Hepatocyte (in vitro differentiated cells): Measurements from ENCODE around the gene ESRP2. TPM values are rescaled to one million over a fixed set of nuclear protein-coding genes. Genes with fewer than 3 reads are reported as not detected.

Source experiments
- DNase-seq: peaks from one replicate; pipeline ENCODE4 v3.0.0-alpha.2; 2016; ENCODE audit warnings: low spot score
- H2AFZ ChIP-seq: fragments of 200-600 bp; sonication (generic); 2 replicates; pipeline ENCODE4 v1.6.0; 2016; ENCODE audit warnings: antibody characterized with exemption, mild to moderate bottlenecking
- H3K27ac ChIP-seq: fragments of 200-600 bp; sonication (generic); 2 replicates; pipeline ENCODE4 v1.5.1; 2016; ENCODE audit warnings: mild to moderate bottlenecking
- H3K27me3 ChIP-seq: fragments of 200-600 bp; sonication (generic); 2 replicates; pipeline ENCODE4 v1.6.1; 2016
- H3K36me3 ChIP-seq: fragments of 200-600 bp; sonication (generic); replicated peaks from 2 replicates; pipeline ENCODE4 v1.5.1; 2016; ENCODE audit warnings: low read depth; ENCODE audit not compliant: insufficient read depth
- H3K4me1 ChIP-seq: fragments of 200-600 bp; sonication (generic); 2 replicates; pipeline ENCODE4 v1.5.1; 2016; ENCODE audit warnings: mild to moderate bottlenecking, moderate library complexity; ENCODE audit not compliant: insufficient read depth
- H3K4me2 ChIP-seq: fragments of 200-600 bp; sonication (generic); 2 replicates; pipeline ENCODE4 v1.6.0; 2016
- H3K4me3 ChIP-seq: fragments of 200-600 bp; sonication (generic); 2 replicates; pipeline ENCODE4 v1.5.1; 2016; ENCODE audit warnings: mild to moderate bottlenecking
- H3K79me2 ChIP-seq: fragments of 200-600 bp; sonication (generic); 2 replicates; pipeline ENCODE4 v1.6.0; 2017; ENCODE audit warnings: mild to moderate bottlenecking
- H3K9me2 ChIP-seq: fragments of 200-600 bp; sonication (generic); replicated peaks from 2 replicates; pipeline ENCODE4 v1.6.0; 2017; ENCODE audit warnings: mild to moderate bottlenecking; ENCODE audit not compliant: insufficient read depth
- H3K9me3 ChIP-seq: fragments of 200-600 bp; sonication (generic); 2 replicates; pipeline ENCODE4 v1.5.1; 2016; ENCODE audit warnings: low read depth, mild to moderate bottlenecking
- H4K20me1 ChIP-seq: fragments of 200-600 bp; sonication (generic); 2 replicates; pipeline ENCODE4 v1.6.0; 2016; ENCODE audit warnings: mild to moderate bottlenecking; ENCODE audit not compliant: insufficient read depth, poor library complexity, severe bottlenecking
- EZH2 ChIP-seq: fragments of 200-600 bp; sonication (generic); IDR thresholded peaks from 2 replicates; pipeline ENCODE4 v1.6.1; 2016; ENCODE audit warnings: antibody characterized with exemption, mild to moderate bottlenecking, borderline replicate concordance
- EZH2phosphoT487 ChIP-seq: fragments of 200-600 bp; sonication (generic); IDR thresholded peaks from one replicate; pipeline ENCODE4 v1.6.1; 2018; ENCODE audit warnings: antibody characterized with exemption, mild to moderate bottlenecking, low read depth, moderate library complexity; ENCODE audit not compliant: unreplicated experiment, severe bottlenecking
- WGBS: methylation state at CpG from one replicate; pipeline ENCODE4 v1.1.6; 2016; ENCODE audit warnings: low lambda C conversion rate; ENCODE audit errors: missing lambda C conversion rate; 5-methylcytosine and 5-hydroxymethylcytosine counted together
- polyA plus RNA-seq: library from polyadenylated mRNA; unstranded; fragments of >200 nt; fragmentation: Nextera tagmentation; extraction: Ambion mirVana; gene quantifications from 2 replicates; pipeline ENCODE4 v1.2.1, GENCODE V29; 2016
- total RNA-seq: library from RNA; depleted of rRNA; stranded (reverse); fragments of >200 nt; gene quantifications from 2 replicates; pipeline ENCODE4 v1.2.3, GENCODE V29; 2014
- TF ChIP-seq, protein P1 (sequence below): fragments of 200-600 bp; sonication (generic); IDR thresholded peaks from 2 replicates; pipeline ENCODE4 v1.5.1; 2016; ENCODE audit warnings: antibody characterized with exemption, mild to moderate bottlenecking; ENCODE audit not compliant: poor library complexity

The ESRP2 gene
- total and polyA plus RNA-seq, 2 experiments from 2014 or later = 39.5 to 52.4 TPM

- DNase-seq = peak; percentile 95
- Histone ChIP-seq H2AFZ (peak overlapping the region; percentile 43), H3K4me2 (peak overlapping the region; percentile 85), H3K79me2 (peaks cover 28% of the 10 kb centered on the region), H3K27me3 (no peaks in the 10 kb centered on the region), H3K4me3 (peak overlapping the region; percentile 80), H3K27ac (peak overlapping the region; percentile 100), H3K9me2 (no peaks in the 10 kb centered on the region), H3K4me1 (peaks cover 21% of the 10 kb centered on the region), H4K20me1 (peaks cover 9% of the 10 kb centered on the region), H3K36me3 (no peaks in the 10 kb centered on the region), H3K9me3 (no peaks in the 10 kb centered on the region)
- TF ChIP-seq EZH2 (no peak), EZH2phosphoT487 (no peak)
- TF ChIP-seq, protein P1, sequence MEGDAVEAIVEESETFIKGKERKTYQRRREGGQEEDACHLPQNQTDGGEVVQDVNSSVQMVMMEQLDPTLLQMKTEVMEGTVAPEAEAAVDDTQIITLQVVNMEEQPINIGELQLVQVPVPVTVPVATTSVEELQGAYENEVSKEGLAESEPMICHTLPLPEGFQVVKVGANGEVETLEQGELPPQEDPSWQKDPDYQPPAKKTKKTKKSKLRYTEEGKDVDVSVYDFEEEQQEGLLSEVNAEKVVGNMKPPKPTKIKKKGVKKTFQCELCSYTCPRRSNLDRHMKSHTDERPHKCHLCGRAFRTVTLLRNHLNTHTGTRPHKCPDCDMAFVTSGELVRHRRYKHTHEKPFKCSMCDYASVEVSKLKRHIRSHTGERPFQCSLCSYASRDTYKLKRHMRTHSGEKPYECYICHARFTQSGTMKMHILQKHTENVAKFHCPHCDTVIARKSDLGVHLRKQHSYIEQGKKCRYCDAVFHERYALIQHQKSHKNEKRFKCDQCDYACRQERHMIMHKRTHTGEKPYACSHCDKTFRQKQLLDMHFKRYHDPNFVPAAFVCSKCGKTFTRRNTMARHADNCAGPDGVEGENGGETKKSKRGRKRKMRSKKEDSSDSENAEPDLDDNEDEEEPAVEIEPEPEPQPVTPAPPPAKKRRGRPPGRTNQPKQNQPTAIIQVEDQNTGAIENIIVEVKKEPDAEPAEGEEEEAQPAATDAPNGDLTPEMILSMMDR = no peak
- WGBS = 5% methylated on average over 35 of the region's 45 CpGs
Observed at GRCh38 chr16:68236137-68236825, 354 bp upstream of the ESRP2 start.

GRCh38 chr16:68235108-68235886 lies 630 bp downstream of the ESRP2 start:
- H3K9me3 ChIP-seq = no peaks in the 10 kb centered on the region
- H4K20me1 ChIP-seq = peaks cover 9% of the 10 kb centered on the region
- H3K36me3 ChIP-seq = no peaks in the 10 kb centered on the region
- DNase-seq = peak; percentile 81
- H3K9me2 ChIP-seq = no peaks in the 10 kb centered on the region
- peak overlapping the region; percentile 85 for H3K4me2 ChIP-seq
- TF ChIP-seq, protein P1 = peak; percentile 29
- TF ChIP-seq EZH2phosphoT487 = no peak
- H3K79me2 ChIP-seq = peaks cover 28% of the 10 kb centered on the region
- H3K27me3 ChIP-seq = no peaks in the 10 kb centered on the region
- peak overlapping the region; percentile 43 for H2AFZ ChIP-seq
- H3K4me1 ChIP-seq = peaks cover 21% of the 10 kb centered on the region
- H3K4me3 ChIP-seq = peak overlapping the region; percentile 80
- 7% methylated on average over 72 of the region's 73 CpGs for WGBS
- H3K27ac ChIP-seq = peak overlapping the region; percentile 100

- Histone ChIP-seq H3K36me3 (no peaks in the 10 kb centered on the region), H3K27me3 (no peaks in the 10 kb centered on the region), H4K20me1 (peaks cover 9% of the 10 kb centered on the region), H3K4me3 (peak overlapping the region; percentile 80), H3K4me2 (peak overlapping the region; percentile 85), H2AFZ (no peak overlapping the region), H3K4me1 (peaks cover 21% of the 10 kb centered on the region), H3K79me2 (peaks cover 28% of the 10 kb centered on the region), H3K9me2 (no peaks in the 10 kb centered on the region), H3K9me3 (no peaks in the 10 kb centered on the region), H3K27ac (peak overlapping the region; percentile 100)
- WGBS = 37% methylated on average over 13 of the region's 13 CpGs
- TF ChIP-seq EZH2phosphoT487 (no peak), EZH2 (no peak)
- TF ChIP-seq, protein P1 = no peak
- DNase-seq = peak; percentile 93
Observed at GRCh38 chr16:68234188-68235107, 1.5 kb downstream of the ESRP2 start.
